ENCODE results near the gene NFKBIA.
"Not testable (repeated sequence)": the region's sequence is repeated elsewhere in the genome, so short reads cannot be mapped to it uniquely, and the experiment has no call there.

Gene NFKBIA

GRCh38 chr14:35392103-35392502 is 12.4 kb downstream of the NFKBIA start:
- no peak for DNase-seq (ENCODE audit: low read depth in 1 of 2, low spot score in 1 of 2)

- no peak for DNase-seq (ENCODE audit: low read depth in 1 of 2, low spot score in 1 of 2)
Observed at GRCh38 chr14:35391388-35391710, 13.2 kb downstream of the NFKBIA start.

DNA sequence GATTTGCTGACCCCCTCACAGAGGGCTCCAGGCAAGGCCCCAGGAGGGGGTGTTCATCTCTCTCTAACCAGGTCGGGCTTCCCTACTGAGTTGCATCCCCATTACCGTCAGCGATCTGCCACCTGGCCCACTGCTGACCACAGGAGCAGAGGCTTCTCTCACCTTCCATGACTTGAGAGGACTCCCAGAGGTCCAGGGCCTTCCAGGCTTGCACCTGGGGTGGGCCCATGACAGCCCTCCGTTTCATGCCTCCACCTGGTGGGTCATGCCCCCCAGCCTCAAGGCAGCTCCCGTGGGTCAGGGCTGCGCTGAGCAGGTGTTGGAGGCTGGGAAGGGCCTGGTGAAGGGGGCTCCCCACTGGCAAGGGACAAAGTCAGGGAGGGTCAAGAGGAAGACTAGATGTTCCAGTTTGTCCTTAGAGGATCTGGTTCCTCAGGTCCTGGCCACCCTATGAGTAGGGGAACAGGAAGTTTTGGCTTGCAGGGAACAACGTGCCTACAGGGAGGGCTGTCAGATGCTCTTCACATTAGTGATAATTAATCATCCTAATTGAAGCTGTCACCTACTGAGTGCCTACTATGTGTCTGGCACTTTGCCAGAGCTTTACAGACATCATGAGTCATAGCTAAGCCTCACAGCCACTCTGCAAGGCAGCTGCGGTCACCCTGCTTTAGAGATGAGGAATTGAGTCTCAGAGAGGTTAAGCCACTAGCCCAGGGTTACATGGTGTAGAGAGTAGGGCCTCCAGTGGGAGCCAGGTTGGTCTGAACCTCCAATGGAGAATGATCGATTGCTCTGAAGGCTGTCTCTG is 13.8 kb downstream of the NFKBIA start:
- no peak for DNase-seq (ENCODE audit: low read depth in 1 of 2, low spot score in 1 of 2)

DNA sequence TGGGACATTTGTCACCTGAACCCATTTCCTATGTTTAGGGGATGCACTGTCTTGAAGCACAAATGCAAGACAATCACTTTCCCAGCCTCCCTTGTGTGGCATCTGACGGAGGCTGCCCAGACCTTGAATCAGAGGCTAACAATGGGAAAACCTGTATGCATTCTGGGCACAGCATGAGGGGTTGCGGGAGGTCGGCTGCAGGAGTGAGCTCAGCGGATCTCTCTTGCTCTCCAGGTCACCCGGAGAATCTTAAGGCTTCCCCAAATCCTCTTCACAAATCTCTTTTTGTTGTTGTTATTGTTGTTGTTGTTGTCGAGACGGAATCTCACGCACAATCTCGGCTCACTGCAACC is 15.3 kb downstream of the NFKBIA start:
- DNase-seq (ENCODE audit: low read depth in 1 of 2, low spot score in 1 of 2), result no peak

DNA sequence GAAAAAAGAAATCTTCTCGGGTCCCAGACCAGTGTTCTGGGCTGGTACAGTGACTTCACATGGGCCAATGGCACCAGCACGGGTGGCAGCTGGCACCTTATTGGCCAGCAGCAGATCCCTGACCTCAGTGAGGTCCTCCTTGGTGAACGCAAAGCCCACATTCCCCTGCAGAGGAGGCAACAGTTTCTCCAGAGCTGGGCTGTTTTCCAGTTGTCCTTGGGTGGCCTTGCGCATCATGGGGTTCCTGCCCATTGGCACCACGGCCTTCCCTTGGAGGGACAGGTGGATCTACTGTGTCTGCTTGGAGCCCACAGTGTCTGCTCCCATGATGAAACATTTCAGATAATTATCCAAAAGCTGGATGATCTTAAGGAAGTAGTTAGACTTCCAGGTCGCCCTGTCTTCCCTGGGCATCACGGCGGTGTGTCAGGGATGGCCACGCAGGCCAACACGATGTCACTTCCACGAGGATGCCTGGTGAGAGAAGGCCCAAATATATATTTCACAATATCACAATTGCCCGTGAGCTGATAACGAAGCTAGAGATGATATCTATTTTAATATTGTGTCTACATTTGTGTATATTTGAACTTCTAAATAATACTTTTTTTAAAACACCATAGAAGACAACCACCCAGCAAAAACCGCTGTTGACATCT is 15.8 kb downstream of the NFKBIA start:
- DNase-seq (ENCODE audit: low read depth in 1 of 2, low spot score in 1 of 2), result no peak

DNA sequence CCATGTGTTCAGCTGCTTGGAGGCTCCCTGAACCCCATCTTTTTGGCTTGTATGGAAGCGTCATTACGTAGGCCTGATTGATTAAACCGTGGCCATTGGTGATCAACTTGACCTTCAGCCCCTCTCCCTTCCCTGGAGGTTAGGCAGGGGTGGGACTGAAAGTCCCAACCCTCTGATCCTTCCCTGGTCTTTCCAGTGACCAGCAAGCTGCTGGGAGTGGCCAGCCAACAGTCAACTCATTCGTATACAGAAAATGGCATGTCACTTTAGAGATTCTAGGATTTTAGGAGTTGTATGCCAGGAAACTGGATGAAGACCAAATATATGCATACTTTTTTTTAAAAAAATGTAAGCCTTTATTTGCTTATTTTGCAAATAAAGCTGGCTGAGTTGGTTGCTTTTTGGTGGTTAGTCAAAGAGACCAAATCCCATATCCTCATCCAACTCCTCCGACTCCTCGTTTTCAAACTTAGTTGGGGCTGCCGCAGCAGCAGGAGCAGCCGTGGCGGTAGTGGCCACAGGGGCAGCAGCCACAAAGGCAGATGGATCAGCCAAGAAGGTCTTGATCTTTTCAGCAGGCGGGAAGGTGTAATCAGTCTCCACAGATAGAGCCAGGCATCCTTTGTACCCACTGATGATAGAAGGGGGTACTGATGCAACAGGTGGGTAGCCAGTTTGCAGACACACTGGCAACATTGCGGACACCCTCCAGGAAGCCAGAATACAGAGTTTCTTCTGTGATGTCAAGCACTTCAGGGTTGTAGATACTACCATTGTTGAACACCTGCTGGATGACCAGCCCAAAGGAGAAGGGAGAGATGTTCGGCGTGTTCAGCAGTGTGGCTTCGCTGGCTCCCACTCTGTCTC is 16.6 kb downstream of the NFKBIA start:
- no peak for DNase-seq (ENCODE audit: low read depth in 1 of 2, low spot score in 1 of 2)

DNA sequence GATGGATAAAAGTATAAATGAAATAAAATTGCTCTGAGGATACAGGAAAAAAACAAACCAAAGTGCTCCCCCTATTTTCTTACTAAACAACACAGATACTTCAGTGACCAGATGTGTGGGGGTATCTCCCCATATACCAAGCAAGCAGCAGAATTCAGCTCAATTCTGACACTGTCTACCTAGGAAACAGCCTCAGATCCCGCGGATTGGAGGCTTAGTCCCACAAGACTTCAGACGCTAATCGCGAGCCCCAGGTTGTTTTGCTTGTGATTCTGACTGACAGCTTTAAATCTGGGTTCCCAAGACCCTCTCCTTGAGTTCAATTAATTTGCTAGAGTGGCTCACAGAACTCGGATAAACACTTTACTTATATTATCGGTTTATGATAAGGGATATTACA is 17.3 kb downstream of the NFKBIA start:
- DNase-seq (ENCODE audit: low read depth in 1 of 2, low spot score in 1 of 2), result no peak

GRCh38 chr14:35386673-35387125 is 17.9 kb downstream of the NFKBIA start:
- DNase-seq (ENCODE audit: low read depth in 1 of 2, low spot score in 1 of 2), result no peak

- DNase-seq (ENCODE audit: low read depth in 1 of 2, low spot score in 1 of 2), result no peak
Observed at GRCh38 chr14:35385042-35385839, 19.3 kb downstream of the NFKBIA start.

GRCh38 chr14:35384455-35385041 is 20.0 kb downstream of the NFKBIA start:
- DNase-seq (ENCODE audit: low read depth in 1 of 2, low spot score in 1 of 2), result no peak

DNA sequence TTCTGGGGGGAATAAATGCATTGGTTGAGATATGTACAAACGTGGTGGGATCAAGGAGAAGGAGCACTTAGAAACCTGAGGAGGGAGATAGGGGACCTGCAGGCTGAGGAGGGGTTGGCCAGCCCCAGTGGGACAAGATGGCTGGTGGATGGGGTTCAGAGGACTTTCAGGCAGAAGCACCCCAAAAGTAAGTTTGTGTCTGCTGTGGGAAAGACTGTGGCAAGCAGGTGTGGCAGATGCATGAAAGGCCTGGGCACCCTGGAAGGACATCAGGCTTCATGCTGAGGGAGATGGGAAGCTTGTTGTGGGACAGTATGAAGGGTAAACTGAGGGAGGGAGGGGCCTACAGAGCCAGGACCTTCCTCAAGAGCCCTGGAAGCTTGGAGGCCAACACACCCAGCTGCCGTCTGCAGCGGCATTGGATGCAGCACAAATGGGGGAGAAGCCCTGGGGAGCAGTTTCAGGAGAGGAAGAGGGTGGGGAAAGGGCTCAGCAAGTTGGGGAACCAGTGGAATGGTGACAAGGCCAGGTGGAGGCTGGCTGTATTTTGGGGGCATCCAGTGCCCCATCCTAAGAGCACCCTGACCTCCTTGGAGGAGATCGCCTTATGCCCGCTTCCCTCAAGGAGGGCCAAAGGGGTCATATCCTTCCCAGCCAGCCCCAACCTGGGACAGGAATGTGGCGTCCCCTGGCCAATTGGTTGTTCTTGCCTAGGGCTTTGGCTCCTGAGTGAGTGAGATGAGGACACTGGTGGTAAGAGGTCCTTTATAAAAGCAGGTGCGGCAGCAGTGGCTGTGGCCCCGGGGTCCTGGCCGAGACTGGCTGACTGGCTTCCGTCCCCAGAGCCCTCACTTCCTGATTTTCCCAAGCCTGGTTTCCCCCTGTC is 20.7 kb downstream of the NFKBIA start:
- DNase-seq (ENCODE audit: low read depth in 1 of 2, low spot score in 1 of 2), result no peak

DNA sequence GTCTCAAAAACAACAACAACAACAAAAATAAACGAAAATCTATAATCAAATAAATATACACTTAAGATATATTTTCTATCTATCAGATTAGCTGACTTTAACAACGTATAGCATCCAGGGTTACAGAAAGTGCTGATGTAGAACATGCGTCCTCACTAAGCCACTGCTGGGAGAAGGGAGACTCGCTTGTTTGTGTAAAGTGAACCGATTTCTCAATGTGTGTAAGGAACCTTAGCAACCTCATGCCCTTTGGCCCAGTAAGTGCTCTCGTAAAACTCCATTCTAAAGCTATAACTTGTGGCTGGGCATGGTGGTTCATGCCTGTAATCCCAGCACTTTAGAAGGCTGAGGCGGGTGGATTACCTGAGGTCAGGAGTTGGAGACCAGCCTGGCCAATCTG is 23.8 kb downstream of the NFKBIA start:
- DNase-seq (ENCODE audit: low read depth in 1 of 2, low spot score in 1 of 2), result no peak

DNA sequence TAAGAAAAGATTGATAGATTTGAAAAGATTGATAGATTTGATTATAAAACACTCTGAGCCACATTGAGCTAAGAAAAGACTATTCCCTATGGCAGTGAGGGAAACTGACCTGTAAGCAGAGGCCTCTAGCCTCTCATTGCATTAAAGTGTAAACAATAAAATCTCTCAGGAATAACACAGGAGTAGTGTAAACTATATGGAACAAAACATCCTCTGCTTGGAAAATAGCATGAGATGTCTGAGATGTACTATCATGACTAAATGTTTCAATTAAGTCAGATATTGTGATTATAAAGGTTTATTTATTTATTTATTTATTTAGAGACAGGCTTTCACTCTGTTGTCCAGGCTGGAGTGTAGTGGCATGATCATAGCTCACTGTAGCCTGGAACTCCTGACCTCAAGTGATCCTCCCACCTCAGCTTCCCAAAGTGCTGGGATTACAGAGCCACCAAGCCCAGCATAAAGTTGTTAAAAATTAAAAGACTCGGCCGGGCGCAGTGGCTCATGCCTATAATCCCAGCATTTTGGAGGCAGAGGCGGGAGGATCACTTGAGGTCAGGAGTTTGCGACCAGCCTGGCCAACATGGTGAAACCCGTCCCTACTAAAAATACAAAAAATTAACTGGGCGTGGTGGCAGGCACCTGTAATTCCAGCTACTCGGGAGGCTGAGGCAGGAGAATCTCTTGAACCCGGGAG is 25.2 kb downstream of the NFKBIA start:
- not testable (repeated sequence) for DNase-seq (ENCODE audit: low read depth in 1 of 2, low spot score in 1 of 2)

- no peak for DNase-seq (ENCODE audit: low read depth in 1 of 2, low spot score in 1 of 2)
Observed at GRCh38 chr14:35378425-35379233, 25.9 kb downstream of the NFKBIA start.

DNA sequence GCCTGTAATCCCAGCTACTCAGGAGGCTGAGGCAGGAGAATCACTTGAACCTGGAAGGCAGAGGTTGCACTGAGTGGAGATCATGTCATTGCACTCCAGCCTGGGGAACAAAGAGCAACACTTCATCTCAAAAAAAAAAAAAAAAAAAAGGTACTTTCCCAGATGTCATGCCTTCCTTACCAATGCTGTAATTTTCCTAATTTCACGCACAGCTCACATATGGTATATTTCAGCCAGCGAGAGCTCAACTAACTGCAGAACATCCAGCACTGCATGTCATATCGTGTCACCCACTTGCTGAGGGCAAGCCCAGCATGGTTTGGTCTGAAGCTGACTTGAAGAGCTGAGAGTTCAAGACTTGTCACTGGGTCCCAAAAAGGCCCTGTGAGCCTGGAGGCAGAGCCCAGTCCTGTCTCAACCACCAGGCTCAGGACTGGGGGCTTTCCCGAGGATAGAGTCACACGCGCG is 29.0 kb downstream of the NFKBIA start:
- DNase-seq (ENCODE audit: low read depth in 1 of 2, low spot score in 1 of 2), result no peak

- DNase-seq (ENCODE audit: low read depth in 1 of 2, low spot score in 1 of 2), result no peak
Observed at GRCh38 chr14:35374263-35374712, 30.3 kb downstream of the NFKBIA start.

- not testable (repeated sequence) for DNase-seq (ENCODE audit: low read depth in 1 of 2, low spot score in 1 of 2)
Observed at GRCh38 chr14:35373208-35373607, 31.3 kb downstream of the NFKBIA start.

DNA sequence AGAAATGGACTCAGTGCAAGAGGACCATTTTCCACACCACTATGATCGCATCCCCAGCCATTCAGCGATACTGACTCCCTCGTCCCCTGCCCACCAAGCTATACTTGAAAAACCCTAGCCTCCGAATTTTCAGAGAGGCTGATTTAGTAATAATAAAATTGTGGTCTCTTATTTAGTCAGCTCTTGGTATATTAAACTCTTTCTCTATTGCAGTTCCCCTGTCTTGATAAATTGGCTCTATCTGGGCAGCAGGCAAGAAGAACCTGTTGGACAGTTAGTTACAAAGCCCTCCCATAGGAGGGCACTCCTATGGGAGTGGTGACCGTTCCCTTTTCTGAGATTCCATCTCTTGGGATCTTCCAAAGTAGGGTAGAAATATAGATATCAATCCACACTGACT is 33.6 kb downstream of the NFKBIA start:
- DNase-seq (ENCODE audit: low read depth in 1 of 2, low spot score in 1 of 2), result no peak
